Esophagus squamous epithelium (tissue), 5 donors: ENCODE results near the gene ITPKB. TPM values are rescaled to one million over a fixed set of nuclear protein-coding genes. Genes with fewer than 3 reads are reported as not detected.
"Not testable (repeated sequence)": the region's sequence is repeated elsewhere in the genome, so short reads cannot be mapped to it uniquely, and the experiment has no call there.

Experiments
- DNase-seq: peaks from one replicate; lab custom pipeline; 2025; lab: John Stamatoyannopoulos, UW
- H3K27ac ChIP-seq, 4 donors: fragments of 200-600 bp; sonication (generic); one replicate each; pipeline ENCODE4 v1.5.1; 2016 to 2019; ENCODE audit warnings: mild to moderate bottlenecking in 1 of 4
- H3K27me3 ChIP-seq, 4 donors: fragments of 200-600 bp; sonication (generic); 1 replicate in 3 of 4; 2 replicates in 1 of 4; pipeline versions ENCODE4 v1.5.1 to v1.6.0; 2017 to 2021; ENCODE audit warnings: antibody characterized with exemption in 1 of 4
- H3K36me3 ChIP-seq, 3 donors: fragments of 200-600 bp; sonication (generic); one replicate each; pipeline ENCODE4 v1.5.1; 2016 to 2019
- H3K4me1 ChIP-seq, 3 donors: fragments of 200-600 bp; sonication (generic); one replicate each; pipeline ENCODE4 v1.5.1; 2017 to 2019
- H3K4me3 ChIP-seq, 4 donors: fragments of 200-600 bp; sonication (generic); 1 replicate in 3 of 4; 2 replicates in 1 of 4; pipeline ENCODE4 v1.5.1; 2016 to 2019; ENCODE audit warnings: mild to moderate bottlenecking in 2 of 4, moderate library complexity in 1 of 4
- H3K9me3 ChIP-seq, 3 donors: fragments of 200-600 bp; sonication (generic); one replicate each; pipeline ENCODE4 v1.5.1; 2016 to 2019
- POLR2A ChIP-seq, 4 donors: fragments of 450-650 bp; IDR thresholded peaks; one replicate each; pipeline ENCODE4 v1.6.1; 2017; ENCODE audit warnings: antibody characterized with exemption in 4 of 4, mild to moderate bottlenecking in 4 of 4, moderate library complexity in 3 of 4
- WGBS, 2 donors: methylation state at CpG; one replicate each; pipeline ENCODE4 v1.1.5; 2018; 5-methylcytosine and 5-hydroxymethylcytosine counted together
- intact Hi-C: fragments of 100-400 bp; cut with DNase I; formaldehyde crosslinking; loops from one replicate; pipeline ENCODE4 v1.15.0; 2022
- total RNA-seq, 4 donors: library from RNA; depleted of rRNA; stranded (reverse); fragments of >200 nt; gene quantifications; one replicate each; pipeline ENCODE4 v1.1.0, GENCODE V29; 2016
- TF ChIP-seq, protein P1 (sequence below), 6 experiments: fragments of 450-650 bp in 4 of 6; fragments of 200-600 bp in 2 of 6; sonication (generic) in 2 of 6; IDR thresholded peaks; one replicate each; pipeline ENCODE4 v1.5.1; 2016 to 2019; ENCODE audit warnings: antibody characterized with exemption in 6 of 6, mild to moderate bottlenecking in 4 of 6, moderate library complexity in 4 of 6
- donor health status: DM: yes; HTN: yes; CAD: no.

The ITPKB gene
- total RNA-seq, 4 donors from 2014 or later = 10.7 to 22.3 (median 15.9) TPM

DNA sequence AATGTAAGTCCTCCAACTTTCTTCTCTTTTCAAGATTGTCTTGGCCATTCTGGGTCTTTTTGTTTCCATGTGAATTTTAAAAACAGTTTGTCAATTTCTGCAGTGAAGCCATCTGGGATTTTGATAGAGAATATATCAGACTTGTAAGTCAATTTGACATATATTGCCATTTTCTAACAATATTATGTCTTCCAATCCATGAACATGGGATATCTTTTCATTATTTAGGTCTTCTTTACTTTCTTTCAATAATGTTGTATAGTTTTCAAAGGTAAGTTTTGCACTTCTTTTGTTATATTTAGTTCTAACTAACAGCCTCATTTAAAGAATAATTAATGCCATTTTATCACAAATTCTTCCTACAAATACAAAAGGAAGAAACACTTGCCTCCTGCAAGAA lies 117.1 kb downstream of the ITPKB start:
- intact Hi-C loops = no loop called here
- no peak for TF ChIP-seq POLR2A (IDR thresholded peaks at IDR 0.05)
- TF ChIP-seq, protein P1, sequence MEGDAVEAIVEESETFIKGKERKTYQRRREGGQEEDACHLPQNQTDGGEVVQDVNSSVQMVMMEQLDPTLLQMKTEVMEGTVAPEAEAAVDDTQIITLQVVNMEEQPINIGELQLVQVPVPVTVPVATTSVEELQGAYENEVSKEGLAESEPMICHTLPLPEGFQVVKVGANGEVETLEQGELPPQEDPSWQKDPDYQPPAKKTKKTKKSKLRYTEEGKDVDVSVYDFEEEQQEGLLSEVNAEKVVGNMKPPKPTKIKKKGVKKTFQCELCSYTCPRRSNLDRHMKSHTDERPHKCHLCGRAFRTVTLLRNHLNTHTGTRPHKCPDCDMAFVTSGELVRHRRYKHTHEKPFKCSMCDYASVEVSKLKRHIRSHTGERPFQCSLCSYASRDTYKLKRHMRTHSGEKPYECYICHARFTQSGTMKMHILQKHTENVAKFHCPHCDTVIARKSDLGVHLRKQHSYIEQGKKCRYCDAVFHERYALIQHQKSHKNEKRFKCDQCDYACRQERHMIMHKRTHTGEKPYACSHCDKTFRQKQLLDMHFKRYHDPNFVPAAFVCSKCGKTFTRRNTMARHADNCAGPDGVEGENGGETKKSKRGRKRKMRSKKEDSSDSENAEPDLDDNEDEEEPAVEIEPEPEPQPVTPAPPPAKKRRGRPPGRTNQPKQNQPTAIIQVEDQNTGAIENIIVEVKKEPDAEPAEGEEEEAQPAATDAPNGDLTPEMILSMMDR (IDR thresholded peaks at IDR 0.05) = no peak

GRCh38 chr1:226619031-226619430 lies 120.1 kb downstream of the ITPKB start:
- Histone ChIP-seq H3K9me3 (peaks cover 0 to 7% (median 0%) of the 10 kb centered on the region in 3 donors), H3K27ac (no peak overlapping the region), H3K27me3 (no peaks in the 10 kb centered on the region), H3K4me1 (no peaks in the 10 kb centered on the region), H3K4me3 (no peak overlapping the region), H3K36me3 (no peaks in the 10 kb centered on the region)
- 78 to 85% methylated on average over 3 to 5 of the region's 7 CpGs for whole genome bisulfite sequencing, 2 donors
- DNase-seq = no peak
- intact Hi-C loops = no loop called here
- TF ChIP-seq, protein P1 (IDR thresholded peaks at IDR 0.05) = no peak
- TF ChIP-seq POLR2A (IDR thresholded peaks at IDR 0.05) = no peak

More for the DNA sequence above, 117.1 kb downstream of the ITPKB start:
- no peaks in the 10 kb centered on the region for H3K36me3 ChIP-seq
- peaks cover 0 to 12% (median 10%) of the 10 kb centered on the region in 3 donors for H3K4me1 ChIP-seq
- H3K27me3 ChIP-seq = no peaks in the 10 kb centered on the region
- H3K27ac ChIP-seq = no peak overlapping the region
- peaks cover 0 to 7% (median 0%) of the 10 kb centered on the region in 3 donors for H3K9me3 ChIP-seq
- H3K4me3 ChIP-seq = no peak overlapping the region
- no peak for DNase-seq

GRCh38 chr1:226618380-226618779 lies 120.7 kb downstream of the ITPKB start:
- DNase-seq = no peak
- TF ChIP-seq POLR2A (IDR thresholded peaks at IDR 0.05) = no peak
- TF ChIP-seq, protein P1 (IDR thresholded peaks at IDR 0.05) = no peak
- no peaks in the 10 kb centered on the region for H3K27me3 ChIP-seq
- WGBS, 2 donors = 65 to 80% methylated on average over 1 to 2 of the region's 5 CpGs
- H3K4me3 ChIP-seq = no peak overlapping the region
- H3K4me1 ChIP-seq = no peaks in the 10 kb centered on the region
- intact Hi-C loops = no loop called here
- no peaks in the 10 kb centered on the region for H3K36me3 ChIP-seq
- peaks cover 0 to 7% (median 0%) of the 10 kb centered on the region in 3 donors for H3K9me3 ChIP-seq
- no peak overlapping the region for H3K27ac ChIP-seq

- H3K4me3 ChIP-seq, intact Hi-C loops, H3K27ac ChIP-seq, H3K9me3 ChIP-seq, H3K27me3 ChIP-seq, DNase-seq, H3K4me1 ChIP-seq, H3K36me3 ChIP-seq: not testable (repeated sequence)
- WGBS, 2 donors = 91 to 92% methylated on average over 1 of the region's 1 CpG
Measured at GRCh38 chr1:226617719-226618118, 121.4 kb downstream of the ITPKB start.

DNA sequence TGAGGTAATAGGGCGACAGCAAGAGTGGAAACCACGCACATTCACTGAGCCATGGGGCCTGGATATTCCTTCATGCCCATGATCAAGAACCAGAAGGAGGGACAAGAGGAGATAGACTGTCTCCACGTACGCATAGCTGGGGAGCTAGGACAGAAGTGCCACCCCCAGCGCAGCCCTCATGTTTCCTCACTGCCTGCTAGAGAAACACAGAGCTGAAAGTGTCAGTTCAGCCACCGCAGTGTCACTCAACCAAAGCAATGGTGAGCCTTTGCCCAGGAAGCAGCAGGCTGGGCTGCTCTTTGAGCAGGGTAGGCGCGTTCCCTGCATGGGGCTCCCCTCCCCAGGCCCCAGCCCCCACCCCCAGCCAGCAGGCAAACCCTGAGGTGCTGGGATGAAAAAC lies 122.0 kb downstream of the ITPKB start:
- intact Hi-C loops = no loop called here
- Histone ChIP-seq H3K27me3 (no peaks in the 10 kb centered on the region), H3K4me3 (no peak overlapping the region), H3K27ac (no peak overlapping the region), H3K9me3 (peaks cover 0 to 4% (median 0%) of the 10 kb centered on the region in 3 donors), H3K36me3 (no peaks in the 10 kb centered on the region), H3K4me1 (no peaks in the 10 kb centered on the region)
- WGBS, 2 donors = 94% methylated on average over 3 to 5 of the region's 8 CpGs
- no peak for TF ChIP-seq POLR2A (IDR thresholded peaks at IDR 0.05)
- TF ChIP-seq, protein P1 (IDR thresholded peaks at IDR 0.05) = no peak
- DNase-seq = no peak

GRCh38 chr1:226616636-226617035 lies 122.4 kb downstream of the ITPKB start:
- Histone ChIP-seq H3K36me3 (no peaks in the 10 kb centered on the region), H3K27me3 (no peaks in the 10 kb centered on the region), H3K4me3 (no peak overlapping the region), H3K9me3 (no peaks in the 10 kb centered on the region), H3K27ac (no peak overlapping the region), H3K4me1 (no peaks in the 10 kb centered on the region)
- intact Hi-C loops = no loop called here
- WGBS, 2 donors = 57 to 82% methylated on average over 1 of the region's 1 CpG
- TF ChIP-seq, protein P1 (IDR thresholded peaks at IDR 0.05) = no peak
- no peak for TF ChIP-seq POLR2A (IDR thresholded peaks at IDR 0.05)
- no peak for DNase-seq
